GM12878 (cell line): Measurements from ENCODE around the gene PRKCE. TPM values are rescaled to one million over a fixed set of nuclear protein-coding genes. Genes with fewer than 3 reads are reported as not detected.

Source experiments
- ATAC-seq: fragments of 200-7000 bp; cut with Tn5 transposase; 3 replicates; pipeline ENCODE4 v1.9.1; 2020; ENCODE audit warnings: mild to moderate bottlenecking, moderate library complexity
- BruUV-seq: library from RNA; stranded (reverse); fragments of 400-500 nt; replicated peaks from 2 replicates; lab custom pipeline; 2021; lab: Mats Ljungman, UMichigan
- CTCF ChIA-PET: fragments of 300-600 bp; sonication (Branson Sonifier 250); formaldehyde crosslinking; extraction: SDS; loops from one replicate; lab custom pipeline; 2021; ENCODE audit warnings: inconsistent platforms; lab: Yijun Ruan, JAX
- POLR2A ChIA-PET: fragments of 350-600 bp; formaldehyde crosslinking; extraction: SDS; loops from one replicate; lab custom pipeline; 2021; ENCODE audit warnings: inconsistent platforms; lab: Charles Lee
- RAD21 ChIA-PET: fragments of 300-600 bp; sonication (Branson Sonifier 250); formaldehyde crosslinking; loops from one replicate; lab custom pipeline; 2023; ENCODE audit warnings: antibody characterized with exemption; ENCODE audit not compliant: unreplicated experiment; lab: Charles Lee
- SMC1A ChIA-PET: fragments of 300-600 bp; sonication (Branson Sonifier 250); formaldehyde crosslinking; loops from one replicate; lab custom pipeline; 2023; ENCODE audit not compliant: unreplicated experiment, uncharacterized antibody; lab: Charles Lee
- DNase-seq: peaks from one replicate; pipeline ENCODE4 v3.0.0-alpha.2; 2011; ENCODE audit warnings: low read depth, low spot score
- FAIRE-seq: peaks from 3 replicates; lab custom pipeline; 2011; peaks lifted over from hg19 to GRCh38; lab: Jason Lieb, UNC
- H2AFZ ChIP-seq: 2 replicates; pipeline ENCODE4 v1.6.0; 2011; ENCODE audit warnings: low read depth, low read length, control low read depth; ENCODE audit not compliant: control insufficient read depth
- H3K27ac ChIP-seq: 2 replicates; pipeline ENCODE4 v1.5.1; 2011; ENCODE audit warnings: control low read depth; ENCODE audit not compliant: control insufficient read depth, insufficient read depth
- H3K27me3 ChIP-seq, 2 experiments: replicated peaks in 1 of 2; 2 replicates each; pipeline versions ENCODE4 v1.6.0 to v1.6.1; 2011; ENCODE audit warnings: low read length in 1 of 2; ENCODE audit not compliant: control insufficient read depth in 2 of 2, insufficient read depth in 2 of 2
- H3K36me3 ChIP-seq, 2 experiments: 2 replicates each; pipeline ENCODE4 v1.5.1; 2011; ENCODE audit warnings: low read length in 1 of 2; ENCODE audit not compliant: control insufficient read depth in 2 of 2, insufficient read depth in 2 of 2
- H3K4me1 ChIP-seq: 2 replicates; pipeline ENCODE4 v1.6.1; 2011; ENCODE audit warnings: mild to moderate bottlenecking, low read length, moderate library complexity, mixed read lengths; ENCODE audit not compliant: control insufficient read depth, insufficient read depth
- H3K4me2 ChIP-seq: 2 replicates; pipeline ENCODE4 v1.6.0; 2011; ENCODE audit warnings: control low read depth; ENCODE audit not compliant: control insufficient read depth, insufficient read depth
- H3K4me3 ChIP-seq: fragments of 200-600 bp; sonication (generic); 2 replicates; pipeline ENCODE4 v1.5.1; 2016
- H3K79me2 ChIP-seq: 2 replicates; pipeline ENCODE4 v1.6.0; 2011; ENCODE audit warnings: low read length; ENCODE audit not compliant: control insufficient read depth, insufficient read depth
- H3K9ac ChIP-seq: 2 replicates; pipeline ENCODE4 v1.8.0; 2011; ENCODE audit warnings: low read length, control low read depth, mixed read lengths; ENCODE audit not compliant: control insufficient read depth, insufficient read depth
- H3K9me3 ChIP-seq: replicated peaks from 3 replicates; pipeline ENCODE4 v1.5.1; 2011; ENCODE audit warnings: mild to moderate bottlenecking, low read length; ENCODE audit not compliant: control insufficient read depth, insufficient read depth
- H4K20me1 ChIP-seq: 2 replicates; pipeline ENCODE4 v1.6.0; 2011; ENCODE audit not compliant: control insufficient read depth, insufficient read depth
- EP300 ChIP-seq, 2 experiments: fragments of 150-350 bp in 1 of 2; IDR thresholded peaks; 2 replicates each; pipeline ENCODE4 v1.6.1; 2011 to 2012; ENCODE audit warnings: low read depth in 2 of 2, low read length in 2 of 2, borderline replicate concordance in 1 of 2, improper control_type of control experiment in 1 of 2, inconsistent platforms in 1 of 2; ENCODE audit not compliant: control insufficient read depth in 1 of 2
- IRF5 ChIP-seq: fragments of 450-650 bp; IDR thresholded peaks from 2 replicates; pipeline ENCODE4 v1.6.1; 2017; ENCODE audit warnings: borderline replicate concordance
- MLLT1 ChIP-seq: fragments of 450-650 bp; IDR thresholded peaks from 2 replicates; pipeline ENCODE4 v1.6.1; 2016; ENCODE audit warnings: mild to moderate bottlenecking
- MYC ChIP-seq: IDR thresholded peaks from 2 replicates; pipeline ENCODE4 v1.6.1; 2011; ENCODE audit warnings: mild to moderate bottlenecking, low read length, moderate library complexity, inconsistent platforms; ENCODE audit not compliant: insufficient read depth, insufficient replicate concordance, insufficient read length, severe bottlenecking
- NFXL1 ChIP-seq: fragments of 450-650 bp; IDR thresholded peaks from 2 replicates; pipeline ENCODE4 v1.6.1; 2017; ENCODE audit warnings: antibody characterized with exemption, mild to moderate bottlenecking, borderline replicate concordance
- NKRF ChIP-seq: fragments of 450-650 bp; conservative IDR thresholded peaks from 2 replicates; pipeline ENCODE4 v1.6.1; 2017; ENCODE audit warnings: mild to moderate bottlenecking, moderate library complexity
- SRF ChIP-seq, 2 experiments: IDR thresholded peaks; 2 replicates each; pipeline ENCODE4 v1.6.1; 2011; ENCODE audit warnings: low read depth in 2 of 2, low read length in 2 of 2, mild to moderate bottlenecking in 1 of 2, moderate library complexity in 1 of 2
- WGBS: methylation state at CpG from one replicate; pipeline ENCODE4 v1.1.6; 2016; ENCODE audit warnings: low lambda C conversion rate; ENCODE audit not compliant: insufficient replicate concordance, insufficient coverage; ENCODE audit errors: missing lambda C conversion rate; 5-methylcytosine and 5-hydroxymethylcytosine counted together
- in situ Hi-C: fragments of 300-500 bp; cut with MboI; formaldehyde crosslinking; loops from 9 replicates; pipeline ENCODE4 v1.14.3; 2018; ENCODE audit warnings: mixed read lengths
- intact Hi-C: fragments of 100-400 bp; cut with micrococcal nuclease; formaldehyde crosslinking; loops from one replicate; pipeline ENCODE4 v1.14.2; 2022; ENCODE audit not compliant: unreplicated experiment
- polyA plus RNA-seq, 11 experiments: library from polyadenylated mRNA; depleted of rRNA in 4 of 11; unstranded in 6 of 11; stranded (reverse) in 5 of 11; fragments of >200 nt; fragmentation: Nextera tagmentation in 4 of 11; fragmentation: Illumina TruSeq in 1 of 11; extraction: Ambion mirVana in 4 of 11; extraction: Trizol in 1 of 11; gene quantifications; 1 replicate in 1 of 11; 2 replicates in 10 of 11; pipeline versions ENCODE4 v1.2.1 to v1.2.3, GENCODE V29; 2011 to 2016; ENCODE audit warnings: inconsistent platforms in 2 of 11, missing spikeins in 2 of 11, low read depth in 1 of 11
- total RNA-seq, 4 experiments: library from RNA; depleted of rRNA in 3 of 4; stranded (reverse); fragments of >200 nt in 3 of 4; fragmentation: Illumina TruSeq in 1 of 4; extraction: Trizol in 1 of 4; gene quantifications; 2 replicates each; pipeline versions ENCODE4 v1.2.1 to v1.2.3, GENCODE V29; 2013 to 2021

The PRKCE gene
- total and polyA plus RNA-seq, 10 of the 15 experiments (the other 5 are each of a cell fraction or from before 2014, with no cell fraction given): 2.6 to 28.2 (median 11.3) TPM

DNA sequence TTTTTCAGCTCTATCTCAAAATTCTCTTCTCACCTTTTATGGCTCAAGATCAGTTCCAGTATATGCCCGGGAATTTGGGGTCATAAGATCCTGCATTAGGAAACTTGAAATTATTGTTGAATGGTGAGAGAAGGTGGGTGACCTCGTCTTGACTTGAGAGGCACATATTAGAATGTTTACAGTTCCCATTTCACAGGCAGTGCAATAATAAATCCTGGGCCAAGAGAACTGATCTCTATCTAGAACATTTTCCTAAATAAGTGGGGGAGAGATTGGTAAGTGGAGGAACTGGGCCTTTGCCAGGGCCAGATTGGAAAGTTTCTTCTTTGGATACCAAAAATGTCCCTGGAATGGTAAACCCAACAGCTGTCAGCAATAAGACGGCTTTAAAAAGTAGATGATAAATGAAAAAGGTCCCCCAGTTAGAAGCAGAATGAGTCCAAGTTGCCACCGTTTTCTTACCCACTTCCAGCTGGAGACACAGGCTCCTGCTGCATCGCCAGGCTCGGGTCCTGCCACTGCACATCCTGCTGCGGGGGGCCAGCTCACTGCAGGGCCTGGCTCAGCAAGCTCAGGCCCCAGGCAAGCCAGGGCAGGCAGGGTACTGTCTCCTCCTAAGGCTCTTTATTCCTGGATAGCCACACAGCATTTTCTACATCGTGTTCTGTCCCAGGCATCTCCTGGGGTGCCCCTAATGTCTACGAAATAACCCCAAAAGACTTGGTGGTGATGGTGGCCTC lies 519.3 kb downstream of the PRKCE start:
- Histone ChIP-seq H3K36me3 (peaks cover 0 to 3% of the 10 kb centered on the region in 2 experiments; a peak in 1 of 4 replicates), H2AFZ (no peak overlapping the region), H4K20me1 (no peaks in the 10 kb centered on the region), H3K27ac (no peak overlapping the region), H3K4me3 (no peak overlapping the region), H3K27me3 (no peaks in the 10 kb centered on the region), H3K9ac (no peak overlapping the region), H3K4me2 (no peak overlapping the region), H3K4me1 (no peaks in the 10 kb centered on the region), H3K79me2 (no peaks in the 10 kb centered on the region), H3K9me3 (no peaks in the 10 kb centered on the region)
- ChIA-PET SMC1A (interaction anchor here (1.2 kb wide), 1 partner anchor 10 kb away, joined by 3 read pairs; no protein-coding TSS in a partner anchor), RAD21 (no interaction called here), CTCF (interaction anchor here (0.8 to 1.7 kb wide), 2 partner anchors 12 to 64 kb away, joined by 3 read pairs; no protein-coding TSS in a partner anchor), POLR2A (interaction anchor here (0.5 kb wide), 2 partner anchors 87 to 1441 kb away, joined by 3 read pairs; no protein-coding TSS in a partner anchor)
- no TSS peak for BruUV-seq
- in situ Hi-C loops: no loop called here
- no peak for TF ChIP-seq MLLT1
- TF ChIP-seq SRF (IDR thresholded peaks at IDR 0.05; ENCODE audit: low read depth in 2 of 2, low read length in 2 of 2): no peak
- TF ChIP-seq NKRF: no peak
- TF ChIP-seq IRF5: no peak
- no peak for TF ChIP-seq NFXL1
- no peak for TF ChIP-seq MYC
- no peak for TF ChIP-seq EP300 (IDR thresholded peaks at IDR 0.05; ENCODE audit: borderline replicate concordance in 1 of 2, control insufficient read depth in 1 of 2, low read depth in 2 of 2, low read length in 2 of 2)
- intact Hi-C loops: no loop called here
- FAIRE-seq (no peak), ATAC-seq (no peak), DNase-seq (no peak)
- 54% methylated on average over 9 of the region's 9 CpGs for WGBS
